Body of pancreas (tissue), 4 donors: ENCODE measurements around the gene MPP3. TPM values are rescaled to one million over a fixed set of nuclear protein-coding genes. Genes with fewer than 3 reads are reported as not detected.

Source experiments
- ATAC-seq: fragments of 150-250 bp; one replicate; pipeline ENCODE4 v1.9.1; 2016
- DNase-seq, 4 donors: peaks; one replicate each; pipeline ENCODE4 v3.0.0-alpha.2; 2019
- H3K27ac ChIP-seq, 4 donors: fragments of 200-600 bp; sonication (generic); 1 replicate in 3 of 4; 2 replicates in 1 of 4; pipeline versions ENCODE4 v1.5.1 to v1.6.1; 2016 to 2019; ENCODE audit warnings: mild to moderate bottlenecking in 1 of 4, mixed read lengths in 1 of 4, moderate library complexity in 1 of 4
- H3K27me3 ChIP-seq, 2 donors: fragments of 200-600 bp; sonication (generic); one replicate each; pipeline ENCODE4 v1.6.0; 2016; ENCODE audit warnings: mild to moderate bottlenecking in 1 of 2
- H3K36me3 ChIP-seq, 2 donors: fragments of 200-600 bp; sonication (generic); replicated peaks in 1 of 2; 2 replicates each; pipeline ENCODE4 v1.5.1; 2016; ENCODE audit warnings: low read depth in 2 of 2; ENCODE audit not compliant: insufficient read depth in 1 of 2
- H3K4me1 ChIP-seq: fragments of 200-600 bp; sonication (generic); one replicate; pipeline ENCODE4 v1.6.0; 2016
- H3K4me3 ChIP-seq, 2 donors: fragments of 200-600 bp; sonication (generic); 1 replicate in 1 of 2; 2 replicates in 1 of 2; pipeline ENCODE4 v1.5.1; 2016 to 2019
- H3K9me3 ChIP-seq, 3 donors: fragments of 200-600 bp; sonication (generic); 1 replicate in 2 of 3; 2 replicates in 1 of 3; pipeline ENCODE4 v1.5.1; 2016
- POLR2A ChIP-seq, 3 donors: fragments of 450-650 bp; IDR thresholded peaks; one replicate each; pipeline ENCODE4 v1.6.1; 2016; ENCODE audit warnings: antibody characterized with exemption in 3 of 3, mild to moderate bottlenecking in 2 of 3
- WGBS, 2 donors: methylation state at CpG; one replicate each; pipeline ENCODE4 v1.1.5; 2017; 5-methylcytosine and 5-hydroxymethylcytosine counted together
- intact Hi-C: fragments of 100-400 bp; cut with DNase I; formaldehyde crosslinking; loops from one replicate; pipeline ENCODE4 v1.15.1; 2023
- total RNA-seq, 2 donors: library from RNA; depleted of rRNA; stranded (reverse); fragments of >200 nt; gene quantifications; one replicate each; pipeline ENCODE4 v1.1.0, GENCODE V29; 2016
- TF ChIP-seq, protein P1 (sequence below), 7 experiments: fragments of 450-650 bp in 4 of 7; fragments of 200-600 bp in 3 of 7; sonication (generic) in 3 of 7; IDR thresholded peaks; one replicate each; pipeline ENCODE4 v1.5.1; 2016 to 2019; ENCODE audit warnings: antibody characterized with exemption in 7 of 7

The MPP3 gene
- total RNA-seq, 2 donors from 2014 or later = 20.2 to 22.4 TPM

DNA sequence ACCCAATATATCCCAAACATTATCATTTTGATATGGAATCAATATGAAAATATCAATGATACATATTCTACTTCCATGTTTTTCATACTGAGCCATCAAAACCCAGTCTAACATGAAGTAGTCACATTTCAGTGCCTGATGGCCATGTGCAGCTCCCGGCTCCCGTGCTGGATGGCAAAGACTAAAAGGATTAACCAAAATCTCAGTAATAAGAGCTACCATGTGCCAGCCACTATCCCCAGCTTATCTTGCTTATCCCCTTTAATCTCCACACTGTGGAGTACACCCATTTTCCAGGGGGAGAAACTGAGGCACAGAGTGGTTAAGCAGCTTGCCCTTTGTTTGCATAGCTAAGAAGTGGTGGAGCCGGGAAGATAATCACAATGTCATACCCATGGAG, 23.2 kb upstream of the MPP3 start:
- Histone ChIP-seq H3K4me3 (no peak overlapping the region), H3K27me3 (no peaks in the 10 kb centered on the region), H3K36me3 (no peaks in the 10 kb centered on the region), H3K4me1 (no peaks in the 10 kb centered on the region), H3K27ac (no peak overlapping the region), H3K9me3 (no peaks in the 10 kb centered on the region)
- intact Hi-C loops = no loop called here
- TF ChIP-seq, protein P1, sequence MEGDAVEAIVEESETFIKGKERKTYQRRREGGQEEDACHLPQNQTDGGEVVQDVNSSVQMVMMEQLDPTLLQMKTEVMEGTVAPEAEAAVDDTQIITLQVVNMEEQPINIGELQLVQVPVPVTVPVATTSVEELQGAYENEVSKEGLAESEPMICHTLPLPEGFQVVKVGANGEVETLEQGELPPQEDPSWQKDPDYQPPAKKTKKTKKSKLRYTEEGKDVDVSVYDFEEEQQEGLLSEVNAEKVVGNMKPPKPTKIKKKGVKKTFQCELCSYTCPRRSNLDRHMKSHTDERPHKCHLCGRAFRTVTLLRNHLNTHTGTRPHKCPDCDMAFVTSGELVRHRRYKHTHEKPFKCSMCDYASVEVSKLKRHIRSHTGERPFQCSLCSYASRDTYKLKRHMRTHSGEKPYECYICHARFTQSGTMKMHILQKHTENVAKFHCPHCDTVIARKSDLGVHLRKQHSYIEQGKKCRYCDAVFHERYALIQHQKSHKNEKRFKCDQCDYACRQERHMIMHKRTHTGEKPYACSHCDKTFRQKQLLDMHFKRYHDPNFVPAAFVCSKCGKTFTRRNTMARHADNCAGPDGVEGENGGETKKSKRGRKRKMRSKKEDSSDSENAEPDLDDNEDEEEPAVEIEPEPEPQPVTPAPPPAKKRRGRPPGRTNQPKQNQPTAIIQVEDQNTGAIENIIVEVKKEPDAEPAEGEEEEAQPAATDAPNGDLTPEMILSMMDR (IDR thresholded peaks at IDR 0.05) = no peak
- TF ChIP-seq POLR2A (IDR thresholded peaks at IDR 0.05) = no peak
- DNase-seq (no peak), ATAC-seq (no peak)
- WGBS, 2 donors = 85 to 90% methylated on average over 3 of the region's 3 CpGs

GRCh38 chr17:43855061-43855460, 22.1 kb upstream of the MPP3 start:
- no peak for TF ChIP-seq POLR2A (IDR thresholded peaks at IDR 0.05)
- TF ChIP-seq, protein P1 (IDR thresholded peaks at IDR 0.05) = no peak
- DNase-seq = no peak
- Histone ChIP-seq H3K4me1 (no peaks in the 10 kb centered on the region), H3K4me3 (no peak overlapping the region), H3K36me3 (no peaks in the 10 kb centered on the region), H3K27me3 (no peaks in the 10 kb centered on the region), H3K27ac (no peak overlapping the region), H3K9me3 (no peaks in the 10 kb centered on the region)
- no peak for ATAC-seq
- intact Hi-C loops = no loop called here
- WGBS, 2 donors = 70 to 75% methylated on average over 7 to 9 of the region's 9 CpGs

GRCh38 chr17:43854498-43854897, 21.6 kb upstream of the MPP3 start:
- Histone ChIP-seq H3K4me3 (no peak overlapping the region), H3K4me1 (no peaks in the 10 kb centered on the region), H3K27me3 (no peaks in the 10 kb centered on the region), H3K9me3 (no peaks in the 10 kb centered on the region), H3K36me3 (no peaks in the 10 kb centered on the region), H3K27ac (no peak overlapping the region)
- ATAC-seq (no peak), DNase-seq (no peak)
- WGBS, 2 donors = 52 to 73% methylated on average over 7 to 8 of the region's 8 CpGs
- TF ChIP-seq POLR2A (IDR thresholded peaks at IDR 0.05) = no peak
- TF ChIP-seq, protein P1 (IDR thresholded peaks at IDR 0.05) = no peak
- intact Hi-C loops = no loop called here

DNA sequence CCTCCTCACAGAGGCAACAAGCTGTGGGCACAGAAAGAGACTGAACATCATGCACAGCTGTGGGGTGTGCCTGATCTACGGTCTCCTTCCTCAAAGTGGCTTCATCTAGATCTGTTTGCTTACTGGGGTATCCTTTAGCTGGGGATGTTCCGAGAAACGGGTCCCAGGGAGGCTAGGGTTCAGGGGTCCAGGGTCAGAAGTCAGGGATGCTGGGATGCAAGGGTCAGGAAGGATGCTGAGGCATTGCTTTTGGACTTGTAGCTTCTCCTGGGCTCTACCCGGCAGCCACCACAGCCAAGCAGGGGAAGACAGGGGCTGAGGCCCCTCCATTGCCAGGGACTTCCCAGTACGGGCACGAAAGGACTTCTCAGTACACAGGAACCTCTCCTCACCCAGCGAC, 20.6 kb upstream of the MPP3 start:
- ATAC-seq (no peak), DNase-seq (no peak)
- TF ChIP-seq, protein P1 (IDR thresholded peaks at IDR 0.05) = no peak
- no peak for TF ChIP-seq POLR2A (IDR thresholded peaks at IDR 0.05)
- intact Hi-C loops = no loop called here
- H3K4me3 ChIP-seq = no peak overlapping the region
- no peaks in the 10 kb centered on the region for H3K9me3 ChIP-seq
- H3K27ac ChIP-seq = no peak overlapping the region
- WGBS, 2 donors = 52 to 82% methylated on average over 6 to 7 of the region's 7 CpGs
- H3K36me3 ChIP-seq = no peaks in the 10 kb centered on the region
- H3K4me1 ChIP-seq = no peaks in the 10 kb centered on the region
- H3K27me3 ChIP-seq = no peaks in the 10 kb centered on the region

- TF ChIP-seq, protein P1 (IDR thresholded peaks at IDR 0.05) = no peak
- no peak for TF ChIP-seq POLR2A (IDR thresholded peaks at IDR 0.05)
- no peak overlapping the region for H3K27ac ChIP-seq
- ATAC-seq (no peak), DNase-seq (no peak)
- no peaks in the 10 kb centered on the region for H3K9me3 ChIP-seq
- WGBS, 2 donors = 89 to 92% methylated on average over 7 to 8 of the region's 8 CpGs
- intact Hi-C loops = no loop called here
- H3K4me1 ChIP-seq = no peaks in the 10 kb centered on the region
- no peak overlapping the region for H3K4me3 ChIP-seq
- H3K27me3 ChIP-seq = no peaks in the 10 kb centered on the region
- no peaks in the 10 kb centered on the region for H3K36me3 ChIP-seq
Measured at GRCh38 chr17:43852571-43852970, 19.6 kb upstream of the MPP3 start.
